Subcutaneous adipose tissue (tissue), 4 donors: Measurements from ENCODE around the gene SLC6A11. TPM values are rescaled to one million over a fixed set of nuclear protein-coding genes. Genes with fewer than 3 reads are reported as not detected.

Source experiments
- total RNA-seq, 4 donors: library from RNA; depleted of rRNA; stranded (reverse); fragments of >200 nt; gene quantifications; one replicate each; pipeline ENCODE4 v1.1.0, GENCODE V29; 2016
- TF ChIP-seq, protein P1 (sequence below): fragments of 450-650 bp; IDR thresholded peaks from one replicate; pipeline ENCODE4 v1.5.1; 2016; ENCODE audit warnings: low read depth, mild to moderate bottlenecking, control low read depth, antibody characterized with exemption, moderate library complexity

SLC6A11 gene
- total RNA-seq, 4 donors from 2014 or later: 0.16 TPM; not detected in 3

- TF ChIP-seq, protein P1, sequence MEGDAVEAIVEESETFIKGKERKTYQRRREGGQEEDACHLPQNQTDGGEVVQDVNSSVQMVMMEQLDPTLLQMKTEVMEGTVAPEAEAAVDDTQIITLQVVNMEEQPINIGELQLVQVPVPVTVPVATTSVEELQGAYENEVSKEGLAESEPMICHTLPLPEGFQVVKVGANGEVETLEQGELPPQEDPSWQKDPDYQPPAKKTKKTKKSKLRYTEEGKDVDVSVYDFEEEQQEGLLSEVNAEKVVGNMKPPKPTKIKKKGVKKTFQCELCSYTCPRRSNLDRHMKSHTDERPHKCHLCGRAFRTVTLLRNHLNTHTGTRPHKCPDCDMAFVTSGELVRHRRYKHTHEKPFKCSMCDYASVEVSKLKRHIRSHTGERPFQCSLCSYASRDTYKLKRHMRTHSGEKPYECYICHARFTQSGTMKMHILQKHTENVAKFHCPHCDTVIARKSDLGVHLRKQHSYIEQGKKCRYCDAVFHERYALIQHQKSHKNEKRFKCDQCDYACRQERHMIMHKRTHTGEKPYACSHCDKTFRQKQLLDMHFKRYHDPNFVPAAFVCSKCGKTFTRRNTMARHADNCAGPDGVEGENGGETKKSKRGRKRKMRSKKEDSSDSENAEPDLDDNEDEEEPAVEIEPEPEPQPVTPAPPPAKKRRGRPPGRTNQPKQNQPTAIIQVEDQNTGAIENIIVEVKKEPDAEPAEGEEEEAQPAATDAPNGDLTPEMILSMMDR: no peak
These were observed 159.7 kb downstream of the SLC6A11 start for GRCh38 chr3:10975695-10976234.

GRCh38 chr3:10976770-10977169 is 160.7 kb downstream of the SLC6A11 start:
- TF ChIP-seq, protein P1: no peak

- TF ChIP-seq, protein P1: no peak
These were observed 162.0 kb downstream of the SLC6A11 start for GRCh38 chr3:10977892-10978510.

DNA sequence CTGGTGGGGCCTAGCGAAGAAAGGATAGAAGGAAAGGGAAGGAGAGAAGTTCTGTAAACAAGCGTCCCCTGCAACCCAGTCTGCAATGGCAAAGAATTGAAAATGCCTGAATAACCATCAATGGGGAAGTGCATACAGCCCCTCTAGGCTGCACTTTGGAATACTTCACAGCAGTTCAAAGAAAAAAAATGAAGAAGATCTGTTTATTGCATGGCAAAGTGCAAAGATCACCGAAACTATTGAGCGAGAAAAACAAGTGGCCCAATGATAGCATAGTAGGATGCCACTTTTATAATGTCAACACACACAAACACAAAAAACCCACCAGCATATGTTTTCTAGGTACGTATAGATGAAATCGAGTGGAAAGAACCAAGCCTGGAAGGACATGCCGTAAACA is 162.9 kb downstream of the SLC6A11 start:
- TF ChIP-seq, protein P1: no peak

DNA sequence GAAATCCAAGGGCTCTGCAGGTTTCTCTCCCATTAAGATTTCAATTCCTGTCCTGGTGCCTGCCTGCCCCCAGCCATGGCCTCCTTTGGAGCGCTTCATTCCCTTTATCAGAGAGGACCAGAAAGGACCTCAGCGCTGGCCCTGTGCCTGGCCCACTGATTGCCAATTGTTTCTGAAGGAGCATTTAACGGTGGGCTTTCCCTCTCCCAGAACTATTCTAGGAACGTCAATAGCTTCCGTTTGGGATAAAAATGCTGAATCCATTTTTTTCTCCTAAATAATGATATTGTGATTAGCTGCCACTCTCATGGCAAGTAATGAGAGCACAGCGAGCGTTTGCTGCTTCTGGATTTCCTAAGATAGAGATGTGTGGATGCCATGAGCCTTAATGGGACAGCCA is 164.3 kb downstream of the SLC6A11 start:
- TF ChIP-seq, protein P1: no peak

DNA sequence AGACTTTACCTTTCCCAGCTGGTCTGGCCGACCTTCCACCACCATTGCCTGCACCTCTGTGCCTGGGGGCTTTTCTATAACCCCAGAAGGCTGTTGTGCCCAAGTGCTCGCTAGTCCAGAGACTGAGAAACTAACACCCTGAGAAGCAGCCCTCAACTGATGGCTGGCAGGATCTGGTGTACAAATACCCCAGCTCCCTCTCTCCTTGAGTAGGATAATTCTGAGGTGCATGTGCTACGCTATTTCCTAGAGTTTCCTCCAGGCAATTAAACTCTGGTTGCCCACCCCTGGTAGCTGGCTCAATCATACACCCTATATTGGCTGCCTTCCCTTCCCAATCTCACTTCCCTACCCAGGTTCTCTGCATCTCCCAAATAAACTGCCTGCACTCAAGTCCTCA is 165.0 kb downstream of the SLC6A11 start:
- TF ChIP-seq, protein P1: no peak

GRCh38 chr3:10981961-10982360 is 165.9 kb downstream of the SLC6A11 start:
- TF ChIP-seq, protein P1: no peak
